Measurements from ENCODE around the gene SKP2.
"Not testable (repeated sequence)": the region's sequence is repeated elsewhere in the genome, so short reads cannot be mapped to it uniquely, and the experiment has no call there.

SKP2 gene

DNA sequence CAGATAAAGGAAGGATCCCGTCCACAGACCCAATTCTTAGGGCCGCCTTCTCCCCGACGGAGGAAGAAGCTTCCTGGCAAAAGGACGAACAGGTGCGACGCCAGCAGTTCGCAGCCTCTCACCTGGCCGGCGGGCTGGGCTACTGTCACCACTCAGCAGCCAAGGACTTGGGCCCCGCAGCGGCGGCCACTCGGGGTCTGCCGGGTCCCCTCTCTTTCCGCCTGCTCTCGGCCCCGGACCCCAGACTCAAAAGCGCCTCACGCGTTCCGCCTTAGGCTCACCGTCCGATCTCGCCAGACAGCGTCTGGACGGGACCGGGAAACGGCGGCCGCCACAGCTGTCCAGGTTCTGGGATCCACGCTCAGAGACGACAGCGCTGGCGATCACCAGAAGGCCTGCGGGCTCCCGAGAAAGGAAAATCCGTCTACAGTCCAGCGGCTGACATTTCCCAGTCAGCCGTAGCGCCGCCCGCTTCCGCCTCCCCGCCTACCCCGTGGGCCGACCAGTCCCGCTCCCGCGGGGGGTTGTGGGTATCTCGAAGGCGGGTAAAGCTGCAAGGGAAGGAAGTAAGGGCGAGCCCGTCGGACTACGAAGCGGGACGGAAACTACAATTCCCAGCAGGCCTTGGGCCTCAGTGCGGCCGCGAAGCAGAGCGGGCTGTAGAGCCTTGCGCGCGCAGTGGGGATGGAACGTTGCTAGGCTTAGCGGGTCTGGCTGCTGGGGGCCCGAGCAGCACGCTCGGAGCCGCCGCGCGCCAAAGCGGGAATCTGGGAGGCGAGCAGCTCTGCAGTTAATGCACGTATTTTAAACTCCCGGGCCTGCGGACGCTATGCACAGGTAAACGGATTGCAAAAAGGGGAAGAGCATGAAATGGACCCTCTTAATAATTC is at the start of gene SKP2, which contains the start of gene LMBRD2:
TSS of gene SKP2 (plus strand) at position 678 of the 890 bp plus-strand sequence. CDS start at position 830, 152 bp downstream.
TSS of gene LMBRD2 (minus strand) at position 454 of the 890 bp plus-strand sequence. CDS start 8,538 bp downstream, outside the sequence.
- DNase-seq, result peak; percentile 97

DNA sequence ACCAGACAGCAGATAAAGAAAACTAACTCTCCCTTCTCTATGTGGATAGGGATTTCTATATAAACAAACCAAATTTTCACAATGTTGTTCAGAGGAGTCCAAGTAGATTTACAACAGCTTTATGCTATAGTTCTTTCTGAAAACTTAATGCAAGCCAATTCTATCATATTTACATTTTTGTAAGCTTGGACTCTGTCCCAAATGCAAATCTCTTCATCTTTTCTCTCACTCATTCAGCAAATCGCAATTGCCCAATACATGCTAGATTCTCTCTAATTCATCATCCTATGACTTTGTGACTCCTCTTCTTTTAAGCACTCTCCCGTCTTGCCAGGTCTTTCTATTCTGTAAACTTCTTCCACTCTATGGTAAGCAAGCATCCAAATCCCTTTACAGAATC is 46.1 kb upstream of the SKP2 start:
- no peak for DNase-seq

DNA sequence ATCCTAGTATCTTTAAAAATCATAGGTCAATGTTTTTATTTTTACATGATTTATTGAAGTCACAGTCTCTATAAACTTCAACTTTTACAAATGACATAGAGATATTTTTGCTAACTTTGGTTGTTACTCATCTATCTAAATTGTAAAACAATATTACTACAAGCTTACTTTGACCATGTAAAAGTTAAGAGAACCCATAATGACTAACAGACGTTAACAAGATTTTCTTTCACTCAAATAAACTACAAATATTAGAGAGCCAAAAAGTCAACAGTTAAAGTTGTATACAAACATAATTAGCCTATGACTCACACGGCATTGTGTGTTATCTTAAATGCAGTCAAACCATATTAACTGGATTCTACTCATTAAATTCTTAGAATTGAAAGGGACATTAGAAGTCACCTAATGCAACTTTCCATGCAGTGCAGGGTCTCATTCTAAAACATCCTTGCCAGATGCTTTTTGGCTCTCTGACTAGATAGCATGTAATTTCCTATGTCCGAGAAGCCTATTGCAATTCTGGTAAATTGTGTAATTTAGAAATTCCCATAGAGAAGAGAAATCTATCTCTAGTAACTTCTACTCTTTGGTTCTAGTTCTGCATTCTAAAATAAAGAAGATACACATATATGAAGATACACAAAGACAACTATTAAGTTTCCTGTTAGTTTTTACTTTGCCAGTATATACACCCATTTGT is 43.0 kb upstream of the SKP2 start:
- no peak for DNase-seq

DNA sequence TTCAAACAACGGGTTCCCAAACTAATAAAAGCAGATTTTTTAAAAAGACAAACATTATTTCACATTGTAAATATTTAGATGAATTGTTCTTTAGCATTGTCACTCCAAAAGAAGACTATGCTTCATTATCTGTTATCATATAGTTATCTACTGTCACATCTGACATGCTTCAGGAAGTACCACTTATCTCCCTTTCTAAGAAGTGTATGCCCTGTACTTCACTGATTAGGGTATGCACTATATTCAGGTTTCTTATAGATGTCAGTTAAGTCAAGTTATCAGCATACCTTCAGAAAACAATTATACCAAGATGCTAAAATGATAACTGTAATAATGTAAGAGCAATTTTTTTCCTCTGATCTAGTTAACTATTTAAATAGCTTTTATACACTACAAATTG is 40.7 kb upstream of the SKP2 start:
- DNase-seq, result no peak

DNA sequence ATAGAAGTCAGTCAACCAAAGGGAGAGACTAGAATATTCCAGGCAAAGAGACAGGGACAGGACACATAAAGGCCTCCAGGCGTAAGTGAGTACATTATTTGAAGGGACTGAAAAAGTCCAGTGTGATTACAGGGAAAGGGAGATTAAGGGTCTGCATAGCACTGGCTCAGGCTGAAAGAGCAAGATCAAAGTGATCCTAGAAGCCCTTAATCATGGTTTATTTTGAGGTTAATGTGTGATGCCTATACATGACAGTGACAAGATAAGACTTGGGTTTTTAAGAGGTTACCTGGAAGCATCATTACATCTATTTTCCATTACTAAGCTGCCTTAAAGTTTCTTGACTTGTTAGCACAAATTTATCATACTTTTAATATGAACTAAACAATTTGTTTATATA is 26.0 kb upstream of the SKP2 start:
- DNase-seq, result no peak

DNA sequence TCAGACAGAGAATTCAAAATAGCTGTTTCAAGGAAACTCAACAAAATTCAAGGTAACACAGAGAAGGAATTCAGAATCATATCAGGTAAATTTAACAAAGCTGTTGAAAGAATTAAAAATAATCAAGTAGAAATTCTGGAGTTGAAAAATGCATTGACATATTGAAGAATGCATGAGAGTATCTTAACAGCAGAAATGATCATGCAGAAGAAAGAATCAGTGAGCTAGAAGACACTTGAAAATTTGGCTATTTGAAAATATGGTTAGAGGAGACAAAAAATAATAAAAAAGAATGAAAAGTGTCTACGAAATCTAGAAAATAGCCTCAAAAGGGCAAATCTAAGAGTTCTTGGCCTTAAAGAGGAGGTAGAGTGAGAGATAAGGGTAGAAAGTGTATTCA is 23.1 kb upstream of the SKP2 start:
- DNase-seq, result no peak

DNA sequence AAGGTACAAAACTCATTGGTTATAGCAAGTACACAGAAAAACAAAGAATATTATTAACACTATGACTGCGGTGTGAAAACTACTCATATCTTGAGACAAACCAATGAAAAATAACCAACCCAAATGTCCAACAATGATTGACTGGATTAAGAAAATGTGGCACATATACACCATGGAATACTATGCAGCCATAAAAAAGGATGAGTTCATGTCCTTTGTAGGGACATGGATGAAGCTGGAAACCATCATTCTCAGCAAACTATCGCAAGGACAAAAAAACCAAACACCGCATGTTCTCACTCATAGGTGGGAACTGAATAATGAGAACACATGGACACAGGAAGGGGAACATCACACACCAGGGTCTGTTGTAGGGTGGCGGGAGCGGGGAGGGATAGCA is 22.2 kb upstream of the SKP2 start:
- DNase-seq, result not testable (repeated sequence)

DNA sequence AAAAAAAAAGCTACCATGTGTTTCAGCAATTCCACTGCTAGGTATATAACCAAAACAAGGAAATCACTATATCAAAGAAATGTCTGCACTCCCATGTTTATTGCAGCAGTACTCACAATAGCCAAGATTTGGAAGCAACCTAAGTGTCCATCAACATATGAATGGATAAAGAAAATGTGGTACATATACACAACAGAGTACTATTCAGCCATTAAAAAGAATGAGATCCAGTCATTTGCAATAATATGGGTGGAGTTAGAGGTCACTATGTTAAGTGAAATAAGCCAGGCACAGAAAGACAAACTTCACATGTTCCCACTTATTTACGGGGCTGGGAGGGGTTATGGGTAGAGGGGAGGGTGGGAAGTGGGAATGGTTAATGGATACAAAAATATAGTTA is 18.9 kb upstream of the SKP2 start:
- not testable (repeated sequence) for DNase-seq

DNA sequence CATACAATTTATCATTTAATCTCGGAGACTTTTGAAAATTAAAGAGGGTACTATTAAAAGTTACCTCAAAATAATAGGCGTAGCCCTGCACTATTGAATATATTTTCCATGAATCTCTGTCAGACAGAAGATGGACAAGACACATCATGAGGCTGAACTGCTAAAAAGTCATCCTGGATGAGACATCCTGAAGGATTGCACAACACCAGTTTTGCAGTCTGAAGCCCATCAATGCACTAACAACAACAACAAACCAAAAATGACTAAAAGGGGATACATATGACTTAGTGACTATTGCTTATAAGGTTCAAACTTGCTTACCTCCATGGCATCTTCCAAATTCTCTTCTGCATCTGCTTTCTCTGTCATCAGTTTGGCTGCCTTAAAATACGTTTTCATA is 15.9 kb upstream of the SKP2 start:
- no peak for DNase-seq

DNA sequence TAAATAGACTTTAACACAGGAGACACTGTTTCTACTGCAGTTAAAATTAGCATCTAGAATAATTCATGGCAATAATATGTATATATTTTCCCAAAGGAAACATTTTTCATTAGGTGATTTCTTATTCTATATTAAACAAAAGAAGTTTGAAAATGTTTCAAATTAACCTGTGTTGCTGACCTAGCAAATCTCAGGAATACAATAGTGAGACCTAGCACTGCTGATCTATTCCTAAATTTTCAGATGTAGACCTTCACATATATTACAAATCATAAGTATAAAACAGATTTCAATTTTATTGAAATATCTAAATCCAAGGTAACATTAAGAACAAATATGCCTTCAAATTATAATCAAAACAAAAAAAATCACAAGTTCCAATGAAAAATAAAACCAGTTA is 15.3 kb upstream of the SKP2 start:
- no peak for DNase-seq

DNA sequence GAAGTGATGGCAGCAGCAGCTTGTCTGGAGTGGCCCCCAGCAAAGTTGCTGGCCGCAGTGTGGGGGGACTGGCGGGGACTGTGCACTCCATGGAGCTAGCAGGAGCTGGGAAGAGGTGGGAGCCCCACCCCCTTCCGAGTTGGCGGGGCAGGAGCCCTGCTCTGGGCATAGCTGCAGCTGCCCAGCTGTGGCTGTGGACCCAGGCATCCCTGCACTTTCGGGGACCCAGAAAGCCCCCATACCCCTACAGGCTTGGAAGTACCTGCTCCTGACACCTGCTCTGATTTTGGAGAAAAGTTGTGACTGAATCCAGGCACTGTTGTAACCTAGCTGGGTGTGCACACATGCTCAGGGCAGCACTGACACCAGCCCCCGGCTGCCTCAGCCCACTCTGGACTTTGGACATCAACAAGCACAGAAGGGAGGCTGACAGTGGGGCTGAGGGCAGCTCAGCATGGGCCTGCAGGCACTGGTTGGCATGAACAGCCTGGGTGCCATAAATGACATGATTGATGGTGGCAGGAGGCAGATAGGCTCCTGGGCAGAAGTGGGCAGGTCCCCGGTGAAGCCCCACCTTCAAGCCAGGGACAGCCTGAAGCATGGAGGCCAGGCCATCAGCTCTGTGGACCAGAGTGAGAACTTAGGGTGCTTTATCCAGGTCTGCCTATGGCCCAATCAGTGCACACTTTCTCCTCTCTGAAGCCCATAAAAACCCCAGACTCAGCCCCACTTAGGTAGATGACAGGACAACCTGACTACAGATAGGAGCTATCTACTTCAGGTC is 12.8 kb upstream of the SKP2 start:
- DNase-seq, result no peak

DNA sequence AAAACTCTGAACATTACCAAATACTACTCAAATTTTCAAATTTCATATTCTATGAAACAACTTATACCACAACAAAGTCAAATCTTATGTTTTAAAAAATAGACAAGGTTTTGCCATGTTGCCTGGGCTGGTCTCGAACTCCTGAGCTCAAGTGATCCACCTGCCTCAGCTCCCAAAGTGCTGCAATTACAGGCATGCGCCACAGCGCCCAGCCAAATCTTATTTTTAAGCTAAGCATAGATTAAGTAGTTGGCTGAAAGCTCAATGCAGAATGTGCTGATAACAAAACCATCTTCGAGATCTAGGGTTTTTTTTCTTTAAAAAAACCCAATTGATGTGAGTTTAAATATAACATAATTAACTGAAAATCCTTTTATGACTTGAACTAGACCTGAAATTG is 6.6 kb upstream of the SKP2 start:
- no peak for DNase-seq

DNA sequence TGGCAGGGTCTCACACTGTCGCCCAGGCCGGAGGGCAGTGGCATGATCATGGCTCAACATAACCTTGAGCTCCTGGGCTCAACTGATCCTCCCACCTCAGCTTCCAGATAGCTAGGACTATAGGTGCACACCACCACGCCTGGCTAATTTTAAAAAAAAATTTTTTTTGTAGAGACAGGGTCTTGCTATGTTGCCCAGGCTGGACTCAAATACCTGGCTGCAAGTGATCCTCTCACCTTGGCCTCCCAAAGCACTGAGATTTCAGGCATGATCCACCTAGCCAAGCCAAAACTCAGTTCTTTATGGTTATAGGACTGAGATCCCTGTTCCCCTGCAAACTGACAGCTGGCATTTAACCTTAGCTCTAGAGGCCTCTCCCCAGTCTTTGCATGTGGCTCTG is 5.5 kb upstream of the SKP2 start:
- no peak for DNase-seq

DNA sequence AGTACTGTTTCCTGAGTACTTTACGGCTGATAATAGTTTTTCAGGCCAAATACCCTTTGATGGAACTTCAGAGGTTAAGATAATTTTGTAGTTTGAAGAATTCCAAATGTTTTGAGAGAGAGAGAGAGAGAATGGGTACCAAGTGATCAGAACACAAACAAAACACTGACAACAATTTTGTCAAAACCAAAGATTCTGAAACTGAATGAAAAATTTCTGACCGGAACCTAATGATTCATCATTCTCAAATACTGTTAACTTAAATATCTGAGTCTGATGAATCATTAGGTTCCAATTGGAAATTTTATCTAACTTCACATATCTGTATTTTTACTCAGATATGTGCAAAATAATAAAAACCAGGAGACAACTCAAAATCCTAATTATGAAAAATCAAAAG is 4.2 kb upstream of the SKP2 start:
- DNase-seq, result no peak

DNA sequence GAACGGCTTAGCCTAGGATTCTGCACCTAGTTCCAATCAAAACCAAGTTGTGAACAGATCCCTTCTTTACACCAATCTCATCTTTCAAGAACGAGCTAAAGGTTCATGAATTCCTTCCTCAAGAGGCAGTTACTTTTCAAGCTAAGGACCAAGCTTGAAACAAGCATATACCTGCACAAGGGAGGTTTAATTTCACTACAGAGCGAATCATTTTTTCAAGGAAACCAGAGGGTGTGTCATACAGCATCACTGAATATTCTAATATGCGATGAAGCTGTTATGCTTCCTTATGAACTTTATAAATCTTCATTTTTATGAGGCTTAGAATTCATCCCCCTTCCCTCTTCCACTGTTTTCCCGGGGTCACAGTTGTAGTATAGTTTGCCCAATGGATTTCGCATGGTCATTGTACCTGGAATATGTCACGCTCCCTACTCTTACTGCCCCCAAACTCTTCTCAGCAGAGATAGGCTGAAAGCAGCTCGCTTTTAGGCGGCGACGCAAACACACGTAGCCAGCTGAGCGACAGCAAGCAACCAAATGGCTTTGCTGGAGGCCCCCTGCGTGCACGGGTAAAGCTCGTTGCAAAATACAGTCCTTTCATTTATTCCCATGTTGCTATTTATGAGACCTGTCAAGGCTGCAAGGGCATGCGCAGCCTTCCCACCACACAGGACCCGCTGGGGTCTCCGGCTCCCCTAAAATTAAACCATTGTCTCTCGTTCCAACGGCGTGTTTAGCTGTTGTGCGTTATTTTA is 1.1 kb upstream of the SKP2 start:
- peak; percentile 9 for DNase-seq

DNA sequence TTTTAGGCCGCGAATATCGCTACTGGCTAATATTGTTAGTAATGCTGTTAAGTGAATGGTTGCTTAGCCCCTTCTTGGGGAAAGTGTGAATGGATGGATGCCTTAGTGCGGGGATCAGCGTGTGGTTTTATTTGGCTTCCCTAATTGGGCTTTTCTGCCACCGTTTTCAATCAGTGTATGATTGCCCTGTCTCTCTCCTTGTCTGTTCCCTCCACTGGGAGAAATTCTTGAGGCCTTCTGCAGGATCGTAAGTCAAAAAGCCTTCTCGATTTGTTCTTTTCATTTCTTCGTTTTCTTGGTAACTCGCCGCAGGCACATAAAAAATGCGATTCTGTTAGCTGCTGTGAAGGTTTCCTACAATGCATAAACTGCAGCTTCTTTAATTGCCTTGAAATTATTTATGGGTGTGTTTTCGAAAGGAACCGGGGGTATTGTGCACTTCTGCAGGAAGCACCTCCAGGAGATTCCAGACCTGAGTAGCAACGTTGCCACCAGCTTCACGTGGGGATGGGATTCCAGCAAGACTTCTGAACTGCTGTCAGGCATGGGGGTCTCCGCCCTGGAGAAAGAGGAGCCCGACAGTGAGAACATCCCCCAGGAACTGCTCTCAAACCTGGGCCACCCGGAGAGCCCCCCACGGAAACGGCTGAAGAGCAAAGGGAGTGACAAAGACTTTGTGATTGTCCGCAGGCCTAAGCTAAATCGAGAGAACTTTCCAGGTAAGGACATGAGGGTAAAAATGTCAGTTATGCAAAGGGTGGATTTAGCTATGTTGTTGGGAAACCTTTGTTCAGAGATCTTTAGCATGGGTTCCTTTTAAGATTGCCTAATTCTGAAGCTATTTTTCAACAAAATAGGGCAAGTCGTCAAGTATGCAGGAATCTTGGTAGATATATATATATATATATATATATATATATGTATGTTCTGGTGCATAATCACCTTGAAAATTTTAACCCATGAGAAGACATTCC is 700 bp downstream of the SKP2 start:
- DNase-seq, result no peak

DNA sequence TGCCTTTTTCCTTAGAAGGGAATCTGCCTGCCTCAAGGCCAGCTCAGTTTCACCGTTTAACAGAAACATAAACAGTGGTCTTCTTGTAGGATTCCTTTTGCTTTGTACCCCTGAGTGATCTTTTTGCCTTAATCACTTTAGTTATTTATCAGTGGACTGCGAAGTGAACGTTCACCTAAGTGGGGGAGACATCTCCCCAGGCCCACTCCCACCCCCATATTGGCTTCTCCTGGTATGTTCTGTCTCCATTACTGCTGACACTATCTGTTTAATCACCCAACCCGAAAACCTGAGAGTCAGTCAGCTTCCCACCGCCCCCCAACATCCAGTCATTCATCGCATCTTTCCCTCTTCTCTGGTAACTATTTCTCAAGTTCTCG is 1.4 kb downstream of the SKP2 start:
- no peak for DNase-seq

DNA sequence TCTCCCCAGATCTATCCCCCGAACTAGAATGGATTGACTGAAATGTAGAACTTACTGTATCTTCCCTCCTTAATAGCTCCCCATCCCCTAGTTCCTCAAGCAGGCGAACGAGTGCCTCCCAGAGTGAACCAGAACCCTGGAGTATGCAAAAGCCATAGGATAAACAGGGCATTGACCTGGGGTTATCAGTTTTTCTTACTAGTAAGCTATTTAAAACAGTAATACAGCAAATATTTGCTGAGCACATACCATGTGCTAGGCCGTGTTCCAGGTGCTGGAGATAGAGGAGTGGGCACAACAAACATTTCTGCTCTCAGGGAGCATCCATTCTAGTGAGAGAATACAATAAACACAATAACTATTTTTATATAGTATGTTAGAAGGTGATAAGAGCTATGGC is 1.8 kb downstream of the SKP2 start:
- no peak for DNase-seq

DNA sequence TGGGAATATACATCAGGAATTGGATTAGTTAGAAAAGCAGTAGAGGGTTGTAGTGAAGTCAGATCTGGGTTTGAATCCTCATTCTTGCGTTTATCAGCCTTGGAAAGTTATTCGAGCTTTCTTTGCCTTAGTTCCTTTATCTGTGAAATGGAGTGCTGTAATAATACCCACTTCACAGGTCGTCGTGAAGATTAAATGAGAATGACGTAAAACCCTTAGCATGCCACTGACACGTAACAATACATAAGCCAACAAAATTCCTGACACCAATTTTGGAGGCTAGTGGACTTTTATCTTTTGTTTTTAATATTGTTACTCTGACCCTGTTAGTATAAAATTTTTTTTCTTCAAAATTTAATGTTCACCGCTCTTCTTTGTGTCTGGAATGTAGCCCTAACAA is 3.4 kb downstream of the SKP2 start:
- no peak for DNase-seq

DNA sequence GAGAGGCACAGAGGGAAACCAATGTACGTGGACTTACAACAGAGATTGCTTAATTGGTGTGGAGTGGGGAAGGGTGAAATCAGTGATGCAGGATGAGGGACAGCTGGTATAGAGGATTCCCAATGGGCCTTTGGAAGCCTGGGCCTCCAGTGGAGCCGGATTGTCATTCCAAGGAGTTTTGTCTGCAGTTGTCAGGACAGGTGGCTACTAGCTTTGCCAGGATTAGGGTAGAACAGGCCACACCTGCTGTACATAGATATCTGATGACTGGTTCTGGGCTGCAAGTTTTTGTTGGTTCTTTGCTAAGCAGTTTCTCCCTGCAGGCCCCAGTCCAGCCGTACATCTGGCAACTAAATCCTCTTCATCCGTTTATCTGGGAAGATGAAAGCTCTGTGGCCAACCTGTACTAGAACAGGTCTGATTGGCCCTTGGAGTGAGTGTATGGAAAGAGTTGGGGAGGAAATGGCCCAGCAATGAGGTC is 4.2 kb downstream of the SKP2 start:
- DNase-seq, result no peak

DNA sequence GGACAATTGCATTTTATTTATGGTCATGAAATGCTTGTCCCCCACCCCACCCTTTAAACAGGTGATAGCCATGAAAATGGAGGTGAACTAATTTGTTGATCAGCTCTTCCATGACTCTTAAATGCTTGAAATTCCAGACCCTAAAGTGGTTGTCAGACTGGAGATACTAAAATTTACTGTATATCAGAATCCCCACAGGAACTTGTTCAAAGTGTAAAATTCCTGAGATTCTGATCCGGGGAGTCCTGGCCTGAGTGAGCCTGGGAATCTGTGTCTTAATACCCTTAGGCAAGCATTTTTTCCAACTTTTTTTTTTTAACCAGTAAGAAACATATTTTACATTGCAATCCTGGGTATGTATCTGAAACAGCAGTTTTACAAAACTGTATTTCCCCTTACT is 4.7 kb downstream of the SKP2 start:
- no peak for DNase-seq

Measured in GDM1 (cell line).